ENCODE measurements around the gene SLIT1.

SLIT1 gene

DNA sequence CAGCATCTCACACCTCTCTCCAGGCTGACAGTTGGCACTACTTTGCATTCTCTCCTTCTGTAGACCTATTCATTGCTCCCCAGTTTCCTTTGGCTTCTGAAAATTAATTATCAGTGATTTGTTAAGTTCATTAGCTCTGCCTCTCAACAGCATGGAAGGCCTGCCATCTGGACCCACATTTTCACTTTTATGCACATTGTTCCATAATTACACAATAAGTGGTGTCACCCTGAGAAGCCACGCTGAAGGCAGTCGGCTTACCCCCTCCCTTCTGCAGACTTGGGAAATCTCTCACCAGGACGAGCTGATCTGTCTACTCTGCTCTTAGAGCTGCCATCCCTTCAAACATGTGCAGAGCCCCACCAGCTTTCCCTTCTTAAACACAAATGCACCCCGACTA, 64.7 kb downstream of the SLIT1 start:
- no peaks in the 10 kb centered on the region for H3K4me1 ChIP-seq (ENCODE audit: control insufficient read depth in 1 of 2, insufficient read depth in 1 of 2, low read depth in 1 of 2, low read length in 1 of 2)
- TF ChIP-seq, protein P1, sequence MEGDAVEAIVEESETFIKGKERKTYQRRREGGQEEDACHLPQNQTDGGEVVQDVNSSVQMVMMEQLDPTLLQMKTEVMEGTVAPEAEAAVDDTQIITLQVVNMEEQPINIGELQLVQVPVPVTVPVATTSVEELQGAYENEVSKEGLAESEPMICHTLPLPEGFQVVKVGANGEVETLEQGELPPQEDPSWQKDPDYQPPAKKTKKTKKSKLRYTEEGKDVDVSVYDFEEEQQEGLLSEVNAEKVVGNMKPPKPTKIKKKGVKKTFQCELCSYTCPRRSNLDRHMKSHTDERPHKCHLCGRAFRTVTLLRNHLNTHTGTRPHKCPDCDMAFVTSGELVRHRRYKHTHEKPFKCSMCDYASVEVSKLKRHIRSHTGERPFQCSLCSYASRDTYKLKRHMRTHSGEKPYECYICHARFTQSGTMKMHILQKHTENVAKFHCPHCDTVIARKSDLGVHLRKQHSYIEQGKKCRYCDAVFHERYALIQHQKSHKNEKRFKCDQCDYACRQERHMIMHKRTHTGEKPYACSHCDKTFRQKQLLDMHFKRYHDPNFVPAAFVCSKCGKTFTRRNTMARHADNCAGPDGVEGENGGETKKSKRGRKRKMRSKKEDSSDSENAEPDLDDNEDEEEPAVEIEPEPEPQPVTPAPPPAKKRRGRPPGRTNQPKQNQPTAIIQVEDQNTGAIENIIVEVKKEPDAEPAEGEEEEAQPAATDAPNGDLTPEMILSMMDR (IDR thresholded peaks at IDR 0.05): no peak
- no peaks in the 10 kb centered on the region for H3K36me3 ChIP-seq
- no peak overlapping the region for H3K27ac ChIP-seq
- no peak overlapping the region for H3K4me3 ChIP-seq (ENCODE audit: low read depth in 1 of 2, low read length in 1 of 2)
- peaks cover 43% of the 10 kb centered on the region for H3K27me3 ChIP-seq
- no peaks in the 10 kb centered on the region for H3K9me3 ChIP-seq

DNA sequence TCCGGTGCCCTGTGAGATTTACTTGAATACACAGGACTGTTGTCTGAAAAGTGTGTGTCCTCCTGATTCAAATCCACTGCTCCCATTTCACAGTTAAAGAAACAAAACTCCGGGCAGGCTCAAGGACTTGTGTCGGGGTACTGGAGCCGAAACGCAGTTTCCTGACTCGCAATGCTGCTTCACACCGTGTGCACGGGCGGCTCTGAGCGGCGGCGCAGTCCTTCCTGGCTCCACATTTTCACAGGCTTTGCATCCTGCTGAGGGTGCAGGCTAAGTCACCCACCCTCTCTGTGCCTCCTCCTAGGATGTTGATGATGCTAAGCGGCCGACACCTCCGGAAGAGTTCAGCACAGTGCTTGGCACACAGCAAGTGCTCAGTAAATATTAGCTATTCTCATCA, 65.4 kb downstream of the SLIT1 start:
- TF ChIP-seq, protein P1 (IDR thresholded peaks at IDR 0.05): no peak
- Histone ChIP-seq H3K4me3 (ENCODE audit: low read depth in 1 of 2, low read length in 1 of 2) (no peak overlapping the region), H3K27me3 (peaks cover 43% of the 10 kb centered on the region), H3K36me3 (no peaks in the 10 kb centered on the region), H3K27ac (no peak overlapping the region), H3K9me3 (no peaks in the 10 kb centered on the region), H3K4me1 (ENCODE audit: control insufficient read depth in 1 of 2, insufficient read depth in 1 of 2, low read depth in 1 of 2, low read length in 1 of 2) (no peaks in the 10 kb centered on the region)

DNA sequence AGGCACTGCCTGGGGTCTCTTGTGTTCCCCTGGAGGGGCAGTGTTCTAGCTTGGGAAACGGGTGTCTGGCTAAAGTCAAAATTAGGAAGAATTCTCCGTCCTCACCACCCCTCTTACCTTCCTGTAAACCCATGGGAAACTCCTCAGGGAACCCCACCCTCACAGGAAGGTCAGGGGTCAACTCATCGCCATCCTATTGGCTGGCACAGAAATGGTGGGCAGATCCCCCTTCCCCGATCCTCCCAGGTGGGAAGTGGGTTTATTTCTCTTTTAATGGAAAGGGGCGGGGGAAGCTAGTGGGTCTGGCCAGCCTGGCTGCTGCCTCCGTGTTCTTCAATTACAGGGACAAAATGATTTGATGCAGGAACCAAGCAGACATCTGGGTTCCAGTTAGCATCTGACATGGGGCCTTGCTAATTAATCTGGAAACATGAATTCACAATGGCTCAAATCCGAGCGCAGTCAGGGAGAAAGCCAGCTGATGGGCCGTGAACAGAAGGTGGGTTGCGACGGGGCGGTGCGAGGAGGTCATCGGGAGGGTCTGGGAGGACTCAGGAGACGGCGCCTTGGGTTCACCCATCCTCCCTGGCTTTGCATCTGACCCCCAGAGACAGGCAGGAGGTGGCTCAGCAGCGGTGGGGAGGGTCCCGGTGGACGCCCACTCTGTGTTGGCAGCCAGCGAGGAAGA, 66.6 kb downstream of the SLIT1 start:
- H3K27ac ChIP-seq: no peak overlapping the region
- H3K4me3 ChIP-seq (ENCODE audit: low read depth in 1 of 2, low read length in 1 of 2): no peak overlapping the region
- no peaks in the 10 kb centered on the region for H3K9me3 ChIP-seq
- H3K36me3 ChIP-seq: no peaks in the 10 kb centered on the region
- peaks cover 43% of the 10 kb centered on the region for H3K27me3 ChIP-seq
- H3K4me1 ChIP-seq (ENCODE audit: control insufficient read depth in 1 of 2, insufficient read depth in 1 of 2, low read depth in 1 of 2, low read length in 1 of 2): no peaks in the 10 kb centered on the region
- TF ChIP-seq, protein P1 (IDR thresholded peaks at IDR 0.05): no peak

DNA sequence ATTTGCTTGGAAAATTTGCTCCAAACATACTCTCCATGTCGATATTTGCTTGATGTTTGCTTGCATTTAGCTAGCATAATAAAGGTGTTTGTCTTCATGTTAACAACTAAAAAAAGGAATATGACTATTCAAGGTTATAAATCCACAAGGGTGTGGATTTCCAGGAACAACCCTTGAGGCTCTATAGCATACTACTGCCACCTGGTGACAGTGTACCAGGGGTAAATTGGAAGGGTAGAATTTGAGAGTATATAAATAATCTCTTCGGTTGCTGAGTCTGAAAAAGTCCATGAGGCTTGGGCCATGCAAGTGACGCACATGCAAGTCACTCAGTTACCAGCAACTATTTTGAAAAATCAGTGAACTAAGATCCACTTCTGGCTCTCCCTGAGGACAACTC, 68.4 kb downstream of the SLIT1 start:
- H3K36me3 ChIP-seq: no peaks in the 10 kb centered on the region
- TF ChIP-seq, protein P1 (IDR thresholded peaks at IDR 0.05): no peak
- H3K4me3 ChIP-seq (ENCODE audit: low read depth in 1 of 2, low read length in 1 of 2): no peak overlapping the region
- H3K9me3 ChIP-seq: no peaks in the 10 kb centered on the region
- no peak overlapping the region for H3K27ac ChIP-seq
- no peaks in the 10 kb centered on the region for H3K4me1 ChIP-seq (ENCODE audit: control insufficient read depth in 1 of 2, insufficient read depth in 1 of 2, low read depth in 1 of 2, low read length in 1 of 2)
- peaks cover 39% of the 10 kb centered on the region for H3K27me3 ChIP-seq

DNA sequence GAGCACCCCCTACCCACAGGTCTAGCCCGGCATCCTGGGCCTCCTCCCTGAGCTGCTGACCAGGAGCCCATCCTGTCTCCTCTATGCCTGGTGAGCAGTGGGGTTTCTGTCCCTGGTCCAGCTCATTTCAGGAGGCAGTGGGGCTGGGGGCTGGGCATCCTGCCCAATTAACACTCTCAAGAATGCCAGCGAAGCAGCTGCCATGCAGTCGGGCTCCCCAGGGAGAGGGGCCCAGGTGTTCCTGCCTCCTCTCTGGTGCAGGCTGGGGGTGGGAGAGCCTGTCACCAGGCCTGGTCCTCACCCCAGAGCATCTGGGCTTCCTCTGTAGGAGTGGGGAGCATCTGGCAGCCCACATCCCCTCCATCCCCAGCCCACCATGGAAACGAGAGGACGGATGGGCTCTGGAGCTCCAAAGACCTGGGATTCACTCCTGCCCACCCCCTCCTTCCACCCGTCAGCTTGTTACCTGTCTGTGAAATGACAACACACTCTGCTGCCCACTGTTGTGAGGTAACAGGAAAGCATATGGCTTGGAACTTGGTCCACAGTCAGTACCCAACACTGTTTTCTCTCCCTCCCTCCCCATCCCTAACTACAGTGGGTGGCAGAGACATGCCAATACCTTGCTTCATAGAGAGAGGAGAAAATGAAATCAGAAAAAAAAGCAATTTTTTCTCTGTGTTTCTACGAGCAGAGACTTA, 69.1 kb downstream of the SLIT1 start:
- H3K36me3 ChIP-seq: no peaks in the 10 kb centered on the region
- H3K27me3 ChIP-seq: peaks cover 31% of the 10 kb centered on the region

More for the DNA sequence above, 69.1 kb downstream of the SLIT1 start:
- H3K9me3 ChIP-seq: no peaks in the 10 kb centered on the region
- no peak overlapping the region for H3K27ac ChIP-seq
- TF ChIP-seq, protein P1 (IDR thresholded peaks at IDR 0.05): no peak
- no peak overlapping the region for H3K4me3 ChIP-seq (ENCODE audit: low read depth in 1 of 2, low read length in 1 of 2)
- no peaks in the 10 kb centered on the region for H3K4me1 ChIP-seq (ENCODE audit: control insufficient read depth in 1 of 2, insufficient read depth in 1 of 2, low read depth in 1 of 2, low read length in 1 of 2)
